A673 (cell line): ENCODE results near the gene SCUBE3. TPM values are rescaled to one million over a fixed set of nuclear protein-coding genes. Genes with fewer than 3 reads are reported as not detected.

Experiments used
- BruUV-seq: library from RNA; stranded (reverse); fragments of 400-500 nt; replicated peaks from 2 replicates; lab custom pipeline; 2021; lab: Mats Ljungman, UMichigan
- CTCF ChIA-PET: fragments of 300-600 bp; sonication (Branson Sonifier 250); formaldehyde crosslinking; loops from one replicate; lab custom pipeline; 2022; ENCODE audit warnings: antibody characterized with exemption; lab: Charles Lee
- POLR2A ChIA-PET: fragments of 300-600 bp; sonication (Branson Sonifier 250); formaldehyde crosslinking; loops from one replicate; lab custom pipeline; 2022; ENCODE audit warnings: antibody characterized with exemption; ENCODE audit not compliant: low non-redundant PET; lab: Charles Lee
- DNase-seq: peaks from one replicate; pipeline ENCODE4 v3.0.0-alpha.2; 2015; ENCODE audit warnings: low spot score
- H3K27ac ChIP-seq: fragments of 200-600 bp; sonication (generic); 2 replicates; pipeline ENCODE4 v1.5.1; 2016; ENCODE audit warnings: mixed run types, low read depth, mild to moderate bottlenecking, mixed read lengths, antibody characterized with exemption, low read length; ENCODE audit not compliant: poor library complexity, severe bottlenecking
- H3K27me3 ChIP-seq: fragments of 200-600 bp; sonication (generic); replicated peaks from 2 replicates; pipeline ENCODE4 v1.6.1; 2017; ENCODE audit warnings: mixed run types, low read depth, mild to moderate bottlenecking, mixed read lengths, antibody characterized with exemption, low read length; ENCODE audit not compliant: insufficient read depth, poor library complexity
- H3K36me3 ChIP-seq: fragments of 200-600 bp; sonication (generic); 2 replicates; pipeline ENCODE4 v1.6.1; 2016; ENCODE audit warnings: mixed run types, mild to moderate bottlenecking, mixed read lengths, antibody characterized with exemption, low read length; ENCODE audit not compliant: insufficient read depth, poor library complexity, severe bottlenecking
- H3K4me1 ChIP-seq: fragments of 200-600 bp; sonication (generic); 2 replicates; pipeline ENCODE4 v1.6.1; 2017; ENCODE audit warnings: mixed run types, mild to moderate bottlenecking, mixed read lengths, antibody characterized with exemption, low read length; ENCODE audit not compliant: insufficient read depth, poor library complexity, severe bottlenecking
- H3K4me3 ChIP-seq: fragments of 200-600 bp; sonication (generic); 2 replicates; pipeline ENCODE4 v1.5.1; 2016; ENCODE audit warnings: low read depth, mixed run types, mild to moderate bottlenecking, mixed read lengths, low read length; ENCODE audit not compliant: poor library complexity, severe bottlenecking
- H3K9me3 ChIP-seq: fragments of 200-600 bp; sonication (generic); 2 replicates; pipeline ENCODE4 v1.6.1; 2016; ENCODE audit warnings: mixed run types, low read depth, mild to moderate bottlenecking, mixed read lengths, antibody characterized with exemption, low read length; ENCODE audit not compliant: poor library complexity, severe bottlenecking
- EZH2 ChIP-seq: fragments of 200-600 bp; sonication (generic); IDR thresholded peaks from 2 replicates; pipeline ENCODE4 v1.6.1; 2017; ENCODE audit warnings: borderline replicate concordance, low read depth, mild to moderate bottlenecking, mixed read lengths, antibody characterized with exemption, low read length; ENCODE audit not compliant: poor library complexity, severe bottlenecking
- intact Hi-C: fragments of 100-400 bp; cut with micrococcal nuclease; formaldehyde crosslinking; loops from one replicate; pipeline ENCODE4 v1.10.0; 2022; ENCODE audit not compliant: unreplicated experiment
- total RNA-seq: library from RNA; stranded (reverse); gene quantifications from 2 replicates; pipeline ENCODE4 v1.2.3, GENCODE V29; 2021
- TF ChIP-seq, protein P1 (sequence below): fragments of 300-800, 200-600 bp; sonication (generic); conservative IDR thresholded peaks from 2 replicates; pipeline ENCODE4 v1.5.1; 2017; ENCODE audit warnings: low read depth, mild to moderate bottlenecking, antibody characterized with exemption, low read length, moderate library complexity, mixed read lengths

The SCUBE3 gene
- total RNA-seq, 1 experiment from 2014 or later = 0.04 TPM

DNA sequence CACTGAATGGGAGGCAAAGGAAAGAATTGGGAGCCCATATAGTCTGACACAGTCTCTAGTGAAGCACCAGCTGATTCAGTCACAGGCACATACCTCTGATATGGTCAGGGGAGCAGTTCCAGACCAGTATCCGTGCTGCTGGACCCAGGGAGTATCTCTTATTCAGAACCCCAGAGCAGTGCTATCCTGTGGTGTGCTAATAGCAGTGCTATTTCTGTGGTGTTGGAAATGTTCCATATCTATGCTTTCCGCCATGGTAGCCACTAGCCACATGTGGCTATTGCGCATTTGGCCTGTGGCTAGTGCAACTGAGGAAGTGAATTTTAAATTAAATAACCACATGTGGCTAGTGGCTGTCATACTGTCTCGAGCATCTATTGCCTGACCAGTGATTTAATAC, 11.0 kb downstream of the SCUBE3 start:
- POLR2A ChIA-PET = no interaction called here
- no peak for TF ChIP-seq EZH2
- TF ChIP-seq, protein P1, sequence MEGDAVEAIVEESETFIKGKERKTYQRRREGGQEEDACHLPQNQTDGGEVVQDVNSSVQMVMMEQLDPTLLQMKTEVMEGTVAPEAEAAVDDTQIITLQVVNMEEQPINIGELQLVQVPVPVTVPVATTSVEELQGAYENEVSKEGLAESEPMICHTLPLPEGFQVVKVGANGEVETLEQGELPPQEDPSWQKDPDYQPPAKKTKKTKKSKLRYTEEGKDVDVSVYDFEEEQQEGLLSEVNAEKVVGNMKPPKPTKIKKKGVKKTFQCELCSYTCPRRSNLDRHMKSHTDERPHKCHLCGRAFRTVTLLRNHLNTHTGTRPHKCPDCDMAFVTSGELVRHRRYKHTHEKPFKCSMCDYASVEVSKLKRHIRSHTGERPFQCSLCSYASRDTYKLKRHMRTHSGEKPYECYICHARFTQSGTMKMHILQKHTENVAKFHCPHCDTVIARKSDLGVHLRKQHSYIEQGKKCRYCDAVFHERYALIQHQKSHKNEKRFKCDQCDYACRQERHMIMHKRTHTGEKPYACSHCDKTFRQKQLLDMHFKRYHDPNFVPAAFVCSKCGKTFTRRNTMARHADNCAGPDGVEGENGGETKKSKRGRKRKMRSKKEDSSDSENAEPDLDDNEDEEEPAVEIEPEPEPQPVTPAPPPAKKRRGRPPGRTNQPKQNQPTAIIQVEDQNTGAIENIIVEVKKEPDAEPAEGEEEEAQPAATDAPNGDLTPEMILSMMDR = no peak
- no TSS peak for BruUV-seq
- no peaks in the 10 kb centered on the region for H3K9me3 ChIP-seq
- no peak for DNase-seq
- H3K4me3 ChIP-seq = no peak overlapping the region
- H3K27me3 ChIP-seq = no peaks in the 10 kb centered on the region
- no peak overlapping the region for H3K27ac ChIP-seq
- no peaks in the 10 kb centered on the region for H3K36me3 ChIP-seq
- H3K4me1 ChIP-seq = no peaks in the 10 kb centered on the region
- CTCF ChIA-PET = no interaction called here
- intact Hi-C loops = no loop called here

DNA sequence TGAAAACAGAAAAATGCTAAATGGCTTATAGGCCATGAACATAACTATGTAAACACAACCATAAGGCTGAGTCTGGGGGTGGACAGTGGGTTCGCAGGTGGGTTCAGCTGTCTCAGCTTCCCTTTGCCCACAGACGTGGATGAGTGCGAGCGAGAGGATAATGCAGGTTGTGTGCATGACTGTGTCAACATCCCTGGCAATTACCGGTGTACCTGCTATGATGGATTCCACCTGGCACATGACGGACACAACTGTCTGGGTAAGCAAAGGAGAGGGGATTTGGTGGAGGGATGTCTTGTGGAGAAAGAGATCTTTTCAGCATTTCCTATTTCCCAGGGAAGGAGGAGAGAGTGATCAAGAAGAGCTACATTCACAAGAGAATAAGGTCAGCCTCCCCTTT, 14.7 kb downstream of the SCUBE3 start:
- BruUV-seq = no TSS peak
- Histone ChIP-seq H3K4me1 (no peaks in the 10 kb centered on the region), H3K27ac (no peak overlapping the region), H3K4me3 (no peak overlapping the region), H3K9me3 (no peaks in the 10 kb centered on the region), H3K36me3 (no peaks in the 10 kb centered on the region), H3K27me3 (no peaks in the 10 kb centered on the region)
- intact Hi-C loops = no loop called here
- POLR2A ChIA-PET = no interaction called here
- CTCF ChIA-PET = no interaction called here
- no peak for DNase-seq
- no peak for TF ChIP-seq EZH2
- TF ChIP-seq, protein P1 = no peak

DNA sequence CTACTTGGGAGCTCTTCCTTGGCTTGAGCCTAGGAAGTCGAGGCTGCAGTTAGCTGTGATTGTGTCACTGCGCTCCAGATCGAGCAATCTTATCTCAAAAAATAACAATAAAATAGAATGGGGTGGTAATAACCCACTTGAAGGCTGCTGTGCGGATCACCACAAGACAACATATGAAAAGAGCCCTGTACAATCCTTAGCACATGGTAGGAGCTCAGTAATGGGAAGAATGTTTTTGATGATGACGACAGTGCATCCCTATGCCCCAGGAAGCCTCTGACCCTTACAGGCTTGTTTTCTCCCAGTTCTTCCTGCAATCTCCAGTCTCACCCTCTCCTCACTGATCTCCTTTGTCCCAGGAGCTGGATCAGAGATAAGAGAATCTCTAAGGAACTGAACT, 15.5 kb downstream of the SCUBE3 start:
- Histone ChIP-seq H3K27ac (no peak overlapping the region), H3K27me3 (no peaks in the 10 kb centered on the region), H3K4me3 (no peak overlapping the region), H3K9me3 (no peaks in the 10 kb centered on the region), H3K36me3 (no peaks in the 10 kb centered on the region), H3K4me1 (no peaks in the 10 kb centered on the region)
- TF ChIP-seq EZH2 = no peak
- TF ChIP-seq, protein P1 = no peak
- ChIA-PET POLR2A (no interaction called here), CTCF (no interaction called here)
- intact Hi-C loops = no loop called here
- no TSS peak for BruUV-seq
- DNase-seq = no peak
